ENCODE measurements around the gene PMAIP1.

- TF ChIP-seq POLR2AphosphoS5 (IDR thresholded peaks at IDR 0.05; ENCODE audit: low read depth, low read length) (no peak), TAF1 (IDR thresholded peaks at IDR 0.05; ENCODE audit: borderline replicate concordance, insufficient read depth, low read length) (no peak), REST (IDR thresholded peaks at IDR 0.05; ENCODE audit: insufficient read depth in 1 of 2, low read depth in 2 of 2, low read length in 2 of 2) (no peak)
These were observed 6.4 kb downstream of the PMAIP1 start for GRCh38 chr18:59906203-59906602.

Data from PFSK-1 (cell line).